Fibroblast of villous mesenchyme (primary cell): ENCODE data around the gene PSG2. TPM values are rescaled to one million over a fixed set of nuclear protein-coding genes. Genes with fewer than 3 reads are reported as not detected.
"Not testable (repeated sequence)": the region's sequence is repeated elsewhere in the genome, so short reads cannot be mapped to it uniquely, and the experiment has no call there.

Experiments used
- DNase-seq: peaks from one replicate; pipeline ENCODE4 v3.0.0-alpha.2; 2010; ENCODE audit warnings: low read depth
- H3K4me3 ChIP-seq: 2 replicates; pipeline ENCODE4 v1.5.1; 2011; ENCODE audit warnings: low read depth, mild to moderate bottlenecking, low read length
- total RNA-seq: library from RNA; depleted of rRNA; stranded (reverse); fragments of >200 nt; gene quantifications from 2 replicates; pipeline ENCODE4 v1.2.3, GENCODE V29; 2012
- TF ChIP-seq, protein P1 (sequence below): IDR thresholded peaks from 2 replicates; pipeline ENCODE4 v1.5.1; 2012; ENCODE audit warnings: low read depth, mild to moderate bottlenecking, low read length; ENCODE audit not compliant: insufficient read depth

Gene PSG2
- total RNA-seq = 0.32 and 5.2 TPM in 2 replicates

GRCh38 chr19:43082601-43083000, at the start of gene PSG2:
Gene PSG2, minus strand, starts transcription at chr19:43082701. Its CDS starts 132 bp downstream, at chr19:43082569.
- DNase-seq, H3K4me3 ChIP-seq: not testable (repeated sequence)

GRCh38 chr19:43131281-43131842, 48.9 kb upstream of the PSG2 start:
- H3K4me3 ChIP-seq, DNase-seq: not testable (repeated sequence)

GRCh38 chr19:43129197-43129596, 46.7 kb upstream of the PSG2 start:
- H3K4me3 ChIP-seq, DNase-seq: not testable (repeated sequence)

DNA sequence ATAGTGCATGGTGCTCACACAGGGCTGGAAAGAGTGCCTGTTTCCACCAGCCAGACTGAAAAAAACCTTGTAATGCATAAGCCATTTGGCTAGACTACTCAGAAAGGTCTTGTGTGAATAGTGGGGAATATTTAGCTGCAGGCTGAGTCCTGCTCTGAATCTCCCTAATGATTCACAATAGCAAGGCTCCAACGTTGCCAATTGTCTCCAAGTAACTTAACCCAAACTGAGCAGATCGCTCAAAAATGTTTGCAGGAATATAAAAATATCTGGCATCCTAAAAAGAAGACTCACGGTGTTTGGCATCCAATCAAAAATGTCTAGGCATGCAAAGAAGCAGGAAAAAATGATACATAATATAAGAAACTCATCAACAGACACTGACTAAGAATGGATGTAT, 44.8 kb upstream of the PSG2 start:
- not testable (repeated sequence) for H3K4me3 ChIP-seq
- DNase-seq = peak; percentile 47

DNA sequence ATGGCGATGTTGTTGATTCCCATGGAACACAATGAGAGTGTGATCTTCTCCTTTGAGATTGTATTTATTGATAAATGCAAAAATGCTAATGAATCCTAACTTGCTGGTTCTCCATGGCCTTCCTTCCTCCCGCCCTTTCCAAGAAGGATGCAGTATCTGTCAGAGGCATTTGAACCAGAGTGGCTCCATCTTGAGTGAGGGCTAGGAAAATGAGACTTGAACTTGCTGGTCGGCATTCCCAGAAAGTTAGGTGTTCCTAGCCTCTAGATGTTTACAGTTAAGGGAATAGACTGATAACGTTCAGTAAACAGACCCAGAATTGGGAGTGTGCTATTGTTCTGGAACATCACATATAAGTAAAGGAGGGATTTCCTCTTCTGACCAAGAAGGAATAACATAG, 44.2 kb upstream of the PSG2 start:
- no peak for DNase-seq
- no peak overlapping the region for H3K4me3 ChIP-seq
- TF ChIP-seq, protein P1, sequence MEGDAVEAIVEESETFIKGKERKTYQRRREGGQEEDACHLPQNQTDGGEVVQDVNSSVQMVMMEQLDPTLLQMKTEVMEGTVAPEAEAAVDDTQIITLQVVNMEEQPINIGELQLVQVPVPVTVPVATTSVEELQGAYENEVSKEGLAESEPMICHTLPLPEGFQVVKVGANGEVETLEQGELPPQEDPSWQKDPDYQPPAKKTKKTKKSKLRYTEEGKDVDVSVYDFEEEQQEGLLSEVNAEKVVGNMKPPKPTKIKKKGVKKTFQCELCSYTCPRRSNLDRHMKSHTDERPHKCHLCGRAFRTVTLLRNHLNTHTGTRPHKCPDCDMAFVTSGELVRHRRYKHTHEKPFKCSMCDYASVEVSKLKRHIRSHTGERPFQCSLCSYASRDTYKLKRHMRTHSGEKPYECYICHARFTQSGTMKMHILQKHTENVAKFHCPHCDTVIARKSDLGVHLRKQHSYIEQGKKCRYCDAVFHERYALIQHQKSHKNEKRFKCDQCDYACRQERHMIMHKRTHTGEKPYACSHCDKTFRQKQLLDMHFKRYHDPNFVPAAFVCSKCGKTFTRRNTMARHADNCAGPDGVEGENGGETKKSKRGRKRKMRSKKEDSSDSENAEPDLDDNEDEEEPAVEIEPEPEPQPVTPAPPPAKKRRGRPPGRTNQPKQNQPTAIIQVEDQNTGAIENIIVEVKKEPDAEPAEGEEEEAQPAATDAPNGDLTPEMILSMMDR = no peak

GRCh38 chr19:43124360-43124759, 41.9 kb upstream of the PSG2 start:
- H3K4me3 ChIP-seq = no peak overlapping the region
- TF ChIP-seq, protein P1 = no peak
- DNase-seq = no peak

- DNase-seq = peak; percentile 80
- not testable (repeated sequence) for H3K4me3 ChIP-seq
Measured at GRCh38 chr19:43120433-43121026, 38.0 kb upstream of the PSG2 start.

DNA sequence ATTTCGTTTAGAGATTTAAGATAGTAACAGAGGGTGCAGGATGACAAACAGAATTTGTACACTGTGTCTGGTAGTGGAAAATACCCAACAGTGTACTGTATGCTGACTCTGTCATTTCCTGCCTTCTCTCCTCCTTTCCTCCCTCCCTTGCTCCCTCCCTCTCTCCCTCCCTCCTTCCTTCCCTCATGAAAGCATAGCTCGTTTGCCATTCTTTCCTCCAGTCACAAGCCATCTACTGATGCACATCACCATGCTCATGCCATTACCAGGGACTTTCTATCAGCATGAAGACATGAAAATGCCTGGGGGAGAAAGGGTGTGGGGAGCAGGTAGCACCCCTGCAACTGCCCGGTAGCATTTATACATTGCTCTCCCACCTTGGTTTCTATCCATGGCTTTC, 37.0 kb upstream of the PSG2 start:
- H3K4me3 ChIP-seq = not testable (repeated sequence)
- peak; percentile 19 for DNase-seq

DNA sequence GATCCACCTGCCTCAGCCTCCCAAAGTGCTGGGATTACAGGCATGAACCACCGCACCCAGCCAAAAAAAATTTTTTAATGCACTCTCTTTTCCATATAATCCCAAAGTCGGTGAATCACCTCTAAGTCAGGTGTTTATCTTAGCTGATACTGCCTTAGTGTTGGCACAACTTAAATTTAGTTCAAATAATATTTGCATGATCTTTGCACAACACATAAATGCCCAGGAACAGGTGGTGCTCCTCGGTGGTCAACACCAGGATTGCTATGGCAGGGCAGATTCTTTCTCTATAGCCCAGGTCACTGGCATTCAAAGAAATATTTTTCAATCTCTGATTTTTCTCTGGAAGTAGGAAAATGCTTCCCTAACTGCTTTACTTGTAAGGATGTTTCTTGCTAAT, 33.9 kb upstream of the PSG2 start:
- H3K4me3 ChIP-seq, DNase-seq: not testable (repeated sequence)

DNA sequence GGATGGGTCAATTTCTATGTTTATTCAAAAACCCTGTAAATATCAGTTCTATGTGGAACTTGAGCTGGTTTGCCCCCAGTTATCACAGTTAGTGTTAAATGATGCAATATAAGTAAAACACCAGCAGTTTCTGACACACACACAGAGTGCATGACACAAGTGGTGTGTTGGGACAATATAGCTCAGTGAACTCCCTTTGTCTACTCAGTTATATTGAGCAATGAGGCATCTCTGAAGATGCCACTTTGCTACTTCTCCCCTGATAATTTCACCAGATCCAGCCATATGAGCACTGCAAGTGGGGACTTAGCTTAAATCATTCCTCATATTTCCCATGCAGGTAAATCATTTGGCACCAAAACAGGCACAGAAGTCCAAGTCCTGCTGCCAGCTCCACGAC, 33.0 kb upstream of the PSG2 start:
- not testable (repeated sequence) for H3K4me3 ChIP-seq

GRCh38 chr19:43115064-43115463, 32.6 kb upstream of the PSG2 start:
- not testable (repeated sequence) for H3K4me3 ChIP-seq, DNase-seq

More for the DNA sequence above, 33.0 kb upstream of the PSG2 start:
- not testable (repeated sequence) for DNase-seq

GRCh38 chr19:43114626-43115025, 32.1 kb upstream of the PSG2 start:
- H3K4me3 ChIP-seq = not testable (repeated sequence)
- DNase-seq = peak; percentile 45

- DNase-seq, H3K4me3 ChIP-seq: not testable (repeated sequence)
Measured at GRCh38 chr19:43107401-43107800, 24.9 kb upstream of the PSG2 start.
